GM23338 (cell line): ENCODE measurements around the gene CORO7. TPM values are rescaled to one million over a fixed set of nuclear protein-coding genes. Genes with fewer than 3 reads are reported as not detected.

Source experiments
- ATAC-seq: fragments of 200-7000 bp; cut with Tn5 transposase; 3 replicates; pipeline ENCODE4 v1.9.1; 2020
- DNase-seq: peaks from one replicate; pipeline ENCODE4 v3.0.0-alpha.2; 2015; ENCODE audit warnings: low spot score
- H2AFZ ChIP-seq: fragments of 200-600 bp; sonication (generic); 2 replicates; pipeline ENCODE4 v1.8.0; 2016; ENCODE audit warnings: antibody characterized with exemption, mild to moderate bottlenecking, moderate library complexity
- H3F3A ChIP-seq: fragments of 200-600 bp; sonication (generic); replicated peaks from 2 replicates; pipeline ENCODE4 v1.8.0; 2017; ENCODE audit warnings: antibody characterized with exemption, mixed run types, low read depth
- H3K27ac ChIP-seq: fragments of 200-600 bp; sonication (generic); 2 replicates; pipeline ENCODE4 v1.6.1; 2016; ENCODE audit warnings: low read depth
- H3K27me3 ChIP-seq: fragments of 200-600 bp; sonication (generic); 2 replicates; pipeline ENCODE4 v1.8.0; 2016; ENCODE audit warnings: mild to moderate bottlenecking, mixed run types, moderate library complexity; ENCODE audit not compliant: insufficient read depth
- H3K36me3 ChIP-seq: fragments of 200-600 bp; sonication (generic); 2 replicates; pipeline ENCODE4 v1.8.0; 2016; ENCODE audit warnings: mild to moderate bottlenecking; ENCODE audit not compliant: insufficient read depth
- H3K4me1 ChIP-seq: fragments of 200-600 bp; sonication (generic); 2 replicates; pipeline ENCODE4 v1.8.0; 2016; ENCODE audit warnings: mild to moderate bottlenecking, moderate library complexity; ENCODE audit not compliant: insufficient read depth
- H3K4me2 ChIP-seq: fragments of 200-600 bp; sonication (generic); 2 replicates; pipeline ENCODE4 v1.7.1; 2017; ENCODE audit warnings: mixed run types
- H3K4me3 ChIP-seq: fragments of 200-600 bp; sonication (generic); 2 replicates; pipeline ENCODE4 v1.6.1; 2016; ENCODE audit warnings: mixed run types
- H3K79me2 ChIP-seq: fragments of 200-600 bp; sonication (generic); replicated peaks from 2 replicates; pipeline ENCODE4 v1.8.0; 2017; ENCODE audit warnings: mild to moderate bottlenecking; ENCODE audit not compliant: insufficient read depth
- H3K9me2 ChIP-seq: fragments of 200-600 bp; sonication (generic); 2 replicates; pipeline ENCODE4 v1.8.0; 2017; ENCODE audit not compliant: insufficient read depth
- H4K20me1 ChIP-seq: fragments of 200-600 bp; sonication (generic); replicated peaks from 2 replicates; pipeline ENCODE4 v1.8.0; 2017; ENCODE audit warnings: mild to moderate bottlenecking; ENCODE audit not compliant: insufficient read depth
- H3K27ac Mint-ChIP-seq: 2 replicates; pipeline ENCODE4 v1.8.0; 2020; ENCODE audit warnings: inconsistent platforms, mild to moderate bottlenecking, moderate library complexity, mixed read lengths
- H3K27me3 Mint-ChIP-seq: 3 replicates; pipeline ENCODE4 v1.8.0; 2022; ENCODE audit warnings: low read depth, mild to moderate bottlenecking, moderate library complexity, mixed read lengths, inconsistent platforms; ENCODE audit not compliant: insufficient read depth, poor library complexity
- H3K36me3 Mint-ChIP-seq: 3 replicates; pipeline ENCODE4 v1.8.0; 2021; ENCODE audit warnings: low read depth, mild to moderate bottlenecking, inconsistent platforms, moderate library complexity, mixed read lengths
- H3K4me1 Mint-ChIP-seq: 3 replicates; pipeline ENCODE4 v1.8.0; 2020; ENCODE audit warnings: mild to moderate bottlenecking, inconsistent platforms, mixed read lengths
- H3K4me3 Mint-ChIP-seq: 3 replicates; pipeline ENCODE4 v1.8.0; 2021; ENCODE audit warnings: moderate library complexity, mild to moderate bottlenecking, inconsistent platforms, mixed read lengths
- H3K9me3 Mint-ChIP-seq: 3 replicates; pipeline ENCODE4 v1.8.0; 2020; ENCODE audit warnings: moderate library complexity, mild to moderate bottlenecking, inconsistent platforms, mixed read lengths
- CREB1 ChIP-seq: fragments of 250-450 bp; sonication (Bioruptor Pico); IDR thresholded peaks from 2 replicates; pipeline ENCODE4 v1.5.0; 2020; ENCODE audit warnings: low read depth, mild to moderate bottlenecking, moderate library complexity
- EZH2 ChIP-seq: fragments of 200-600 bp; sonication (generic); IDR thresholded peaks from one replicate; pipeline ENCODE4 v1.8.0; 2017; ENCODE audit warnings: antibody characterized with exemption, mild to moderate bottlenecking, low read depth; ENCODE audit not compliant: unreplicated experiment
- EZH2phosphoT487 ChIP-seq: fragments of 200-600 bp; sonication (generic); IDR thresholded peaks from one replicate; pipeline ENCODE4 v1.8.1; 2018; ENCODE audit warnings: antibody characterized with exemption; ENCODE audit not compliant: unreplicated experiment
- JUNB ChIP-seq: IDR thresholded peaks from one replicate; pipeline ENCODE4 v1.6.1; 2016; ENCODE audit warnings: antibody characterized with exemption; ENCODE audit not compliant: unreplicated experiment
- NANOG ChIP-seq: IDR thresholded peaks from 2 replicates; pipeline ENCODE4 v1.6.1; 2016; ENCODE audit warnings: antibody characterized with exemption, borderline replicate concordance
- POLR2AphosphoS5 ChIP-seq: IDR thresholded peaks from 2 replicates; pipeline ENCODE4 v1.6.1; 2016; ENCODE audit warnings: antibody characterized with exemption, low read depth
- STAT1 ChIP-seq: IDR thresholded peaks from one replicate; pipeline ENCODE4 v1.6.1; 2016; ENCODE audit warnings: antibody characterized with exemption; ENCODE audit not compliant: unreplicated experiment
- ZNF114 ChIP-seq: fragments of 250-450 bp; sonication (Bioruptor Pico); IDR thresholded peaks from 2 replicates; pipeline ENCODE4 v1.5.0; 2020; ENCODE audit warnings: mild to moderate bottlenecking, moderate library complexity
- ZNF331 ChIP-seq: fragments of 250-450 bp; sonication (Bioruptor Pico); IDR thresholded peaks from 2 replicates; pipeline ENCODE4 v1.5.0; 2020; ENCODE audit warnings: low read depth, mild to moderate bottlenecking, moderate library complexity
- polyA plus RNA-seq: library from polyadenylated mRNA; unstranded; fragments of >200 nt; fragmentation: Nextera tagmentation; extraction: Ambion mirVana; gene quantifications from 2 replicates; pipeline ENCODE4 v1.2.1, GENCODE V29; 2016
- total RNA-seq: library from RNA; depleted of rRNA; stranded (reverse); fragments of >200 nt; shearing (Covaris generic); gene quantifications from 2 replicates; pipeline ENCODE4 v1.2.3, GENCODE V29; 2014
- TF ChIP-seq, protein P1 (sequence below), 2 experiments: fragments of 200-600 bp in 1 of 2; sonication (generic) in 1 of 2; conservative IDR thresholded peaks; 2 replicates each; pipeline versions ENCODE4 v1.5.1 to v1.6.1; 2016 to 2017; ENCODE audit warnings: antibody characterized with exemption in 2 of 2, low read depth in 2 of 2, mild to moderate bottlenecking in 2 of 2, moderate library complexity in 1 of 2
- TF ChIP-seq, protein P2 (sequence below): IDR thresholded peaks from one replicate; pipeline ENCODE4 v1.6.1; 2018; ENCODE audit warnings: antibody characterized with exemption; ENCODE audit not compliant: unreplicated experiment
- TF ChIP-seq, protein P3 (sequence below): fragments of 250-450 bp; sonication (Bioruptor Pico); IDR thresholded peaks from 2 replicates; pipeline ENCODE4 v1.5.0; 2020; ENCODE audit warnings: mild to moderate bottlenecking, moderate library complexity
- TF ChIP-seq, protein P4 (sequence below): IDR thresholded peaks from 2 replicates; pipeline ENCODE4 v1.6.1; 2016; ENCODE audit warnings: antibody characterized with exemption

Gene CORO7
- total and polyA plus RNA-seq, 2 experiments from 2014 or later = 14.2 to 46.4 TPM

DNA sequence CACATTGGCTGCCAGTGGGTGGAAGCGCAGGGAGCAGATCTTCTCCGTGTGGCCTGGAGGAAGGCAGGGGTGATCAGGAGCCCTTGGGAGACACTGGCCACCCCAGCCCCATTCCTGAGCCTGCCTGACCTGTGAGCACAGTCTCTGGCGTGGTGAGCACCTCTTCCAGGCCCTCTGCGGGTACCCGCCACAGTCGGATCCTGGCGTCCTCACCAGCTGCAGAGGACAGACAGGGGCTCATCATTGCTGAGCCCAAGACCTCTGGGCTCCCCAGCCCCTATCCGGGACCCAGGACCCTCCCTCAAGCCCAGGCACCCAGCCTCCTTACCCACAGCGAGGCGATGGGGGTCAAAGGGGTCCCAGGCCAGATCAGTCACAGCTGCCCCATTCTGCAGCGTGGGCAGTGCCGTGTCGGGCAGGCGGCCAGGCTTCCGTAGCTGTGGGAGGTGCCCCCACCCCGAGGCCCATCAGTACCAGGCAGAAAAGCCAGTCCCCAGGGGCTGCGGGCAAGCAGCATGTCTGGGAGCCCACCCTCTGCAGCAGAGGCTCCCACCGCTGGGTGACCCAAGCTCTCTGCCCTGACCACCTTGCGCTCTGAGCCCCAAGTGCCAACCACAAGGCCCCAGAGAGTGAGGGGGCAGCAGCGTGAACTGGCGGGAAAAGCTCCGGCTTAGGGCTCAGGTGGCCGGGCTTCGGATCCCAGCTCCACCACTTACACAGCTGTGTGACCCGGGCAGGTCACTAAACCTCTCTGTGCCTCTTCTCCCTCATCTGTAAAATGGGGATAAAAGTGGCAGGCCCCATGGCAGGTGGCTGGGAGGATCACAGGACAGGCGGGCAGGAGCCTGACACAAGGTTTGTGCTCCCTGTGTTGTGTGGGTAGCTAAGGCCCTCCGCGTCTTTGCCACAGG is 55.1 kb downstream of the CORO7 start:
- no peak overlapping the region for H2AFZ ChIP-seq
- H3K4me3 ChIP-seq = no peak overlapping the region
- H4K20me1 ChIP-seq = no peaks in the 10 kb centered on the region
- Mint-ChIP-seq H3K36me3 (no peaks in the 10 kb centered on the region), H3K27me3 (peaks cover 6% of the 10 kb centered on the region), H3K9me3 (no peaks in the 10 kb centered on the region), H3K4me1 (no peaks in the 10 kb centered on the region; the same call in 1 of the 3 replicates), H3K27ac (no peak overlapping the region), H3K4me3 (no peak overlapping the region)
- TF ChIP-seq, protein P1, sequence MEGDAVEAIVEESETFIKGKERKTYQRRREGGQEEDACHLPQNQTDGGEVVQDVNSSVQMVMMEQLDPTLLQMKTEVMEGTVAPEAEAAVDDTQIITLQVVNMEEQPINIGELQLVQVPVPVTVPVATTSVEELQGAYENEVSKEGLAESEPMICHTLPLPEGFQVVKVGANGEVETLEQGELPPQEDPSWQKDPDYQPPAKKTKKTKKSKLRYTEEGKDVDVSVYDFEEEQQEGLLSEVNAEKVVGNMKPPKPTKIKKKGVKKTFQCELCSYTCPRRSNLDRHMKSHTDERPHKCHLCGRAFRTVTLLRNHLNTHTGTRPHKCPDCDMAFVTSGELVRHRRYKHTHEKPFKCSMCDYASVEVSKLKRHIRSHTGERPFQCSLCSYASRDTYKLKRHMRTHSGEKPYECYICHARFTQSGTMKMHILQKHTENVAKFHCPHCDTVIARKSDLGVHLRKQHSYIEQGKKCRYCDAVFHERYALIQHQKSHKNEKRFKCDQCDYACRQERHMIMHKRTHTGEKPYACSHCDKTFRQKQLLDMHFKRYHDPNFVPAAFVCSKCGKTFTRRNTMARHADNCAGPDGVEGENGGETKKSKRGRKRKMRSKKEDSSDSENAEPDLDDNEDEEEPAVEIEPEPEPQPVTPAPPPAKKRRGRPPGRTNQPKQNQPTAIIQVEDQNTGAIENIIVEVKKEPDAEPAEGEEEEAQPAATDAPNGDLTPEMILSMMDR (conservative IDR thresholded peaks at IDR 0.05; ENCODE audit: low read depth in 2 of 2) = no peak
- no peak for TF ChIP-seq NANOG
- no peak for TF ChIP-seq EZH2phosphoT487
- TF ChIP-seq, protein P2, sequence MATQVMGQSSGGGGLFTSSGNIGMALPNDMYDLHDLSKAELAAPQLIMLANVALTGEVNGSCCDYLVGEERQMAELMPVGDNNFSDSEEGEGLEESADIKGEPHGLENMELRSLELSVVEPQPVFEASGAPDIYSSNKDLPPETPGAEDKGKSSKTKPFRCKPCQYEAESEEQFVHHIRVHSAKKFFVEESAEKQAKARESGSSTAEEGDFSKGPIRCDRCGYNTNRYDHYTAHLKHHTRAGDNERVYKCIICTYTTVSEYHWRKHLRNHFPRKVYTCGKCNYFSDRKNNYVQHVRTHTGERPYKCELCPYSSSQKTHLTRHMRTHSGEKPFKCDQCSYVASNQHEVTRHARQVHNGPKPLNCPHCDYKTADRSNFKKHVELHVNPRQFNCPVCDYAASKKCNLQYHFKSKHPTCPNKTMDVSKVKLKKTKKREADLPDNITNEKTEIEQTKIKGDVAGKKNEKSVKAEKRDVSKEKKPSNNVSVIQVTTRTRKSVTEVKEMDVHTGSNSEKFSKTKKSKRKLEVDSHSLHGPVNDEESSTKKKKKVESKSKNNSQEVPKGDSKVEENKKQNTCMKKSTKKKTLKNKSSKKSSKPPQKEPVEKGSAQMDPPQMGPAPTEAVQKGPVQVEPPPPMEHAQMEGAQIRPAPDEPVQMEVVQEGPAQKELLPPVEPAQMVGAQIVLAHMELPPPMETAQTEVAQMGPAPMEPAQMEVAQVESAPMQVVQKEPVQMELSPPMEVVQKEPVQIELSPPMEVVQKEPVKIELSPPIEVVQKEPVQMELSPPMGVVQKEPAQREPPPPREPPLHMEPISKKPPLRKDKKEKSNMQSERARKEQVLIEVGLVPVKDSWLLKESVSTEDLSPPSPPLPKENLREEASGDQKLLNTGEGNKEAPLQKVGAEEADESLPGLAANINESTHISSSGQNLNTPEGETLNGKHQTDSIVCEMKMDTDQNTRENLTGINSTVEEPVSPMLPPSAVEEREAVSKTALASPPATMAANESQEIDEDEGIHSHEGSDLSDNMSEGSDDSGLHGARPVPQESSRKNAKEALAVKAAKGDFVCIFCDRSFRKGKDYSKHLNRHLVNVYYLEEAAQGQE = no peak
- no peak for TF ChIP-seq STAT1
- TF ChIP-seq CREB1 = no peak
- TF ChIP-seq ZNF114 = no peak
- TF ChIP-seq JUNB = no peak
- TF ChIP-seq, protein P3, sequence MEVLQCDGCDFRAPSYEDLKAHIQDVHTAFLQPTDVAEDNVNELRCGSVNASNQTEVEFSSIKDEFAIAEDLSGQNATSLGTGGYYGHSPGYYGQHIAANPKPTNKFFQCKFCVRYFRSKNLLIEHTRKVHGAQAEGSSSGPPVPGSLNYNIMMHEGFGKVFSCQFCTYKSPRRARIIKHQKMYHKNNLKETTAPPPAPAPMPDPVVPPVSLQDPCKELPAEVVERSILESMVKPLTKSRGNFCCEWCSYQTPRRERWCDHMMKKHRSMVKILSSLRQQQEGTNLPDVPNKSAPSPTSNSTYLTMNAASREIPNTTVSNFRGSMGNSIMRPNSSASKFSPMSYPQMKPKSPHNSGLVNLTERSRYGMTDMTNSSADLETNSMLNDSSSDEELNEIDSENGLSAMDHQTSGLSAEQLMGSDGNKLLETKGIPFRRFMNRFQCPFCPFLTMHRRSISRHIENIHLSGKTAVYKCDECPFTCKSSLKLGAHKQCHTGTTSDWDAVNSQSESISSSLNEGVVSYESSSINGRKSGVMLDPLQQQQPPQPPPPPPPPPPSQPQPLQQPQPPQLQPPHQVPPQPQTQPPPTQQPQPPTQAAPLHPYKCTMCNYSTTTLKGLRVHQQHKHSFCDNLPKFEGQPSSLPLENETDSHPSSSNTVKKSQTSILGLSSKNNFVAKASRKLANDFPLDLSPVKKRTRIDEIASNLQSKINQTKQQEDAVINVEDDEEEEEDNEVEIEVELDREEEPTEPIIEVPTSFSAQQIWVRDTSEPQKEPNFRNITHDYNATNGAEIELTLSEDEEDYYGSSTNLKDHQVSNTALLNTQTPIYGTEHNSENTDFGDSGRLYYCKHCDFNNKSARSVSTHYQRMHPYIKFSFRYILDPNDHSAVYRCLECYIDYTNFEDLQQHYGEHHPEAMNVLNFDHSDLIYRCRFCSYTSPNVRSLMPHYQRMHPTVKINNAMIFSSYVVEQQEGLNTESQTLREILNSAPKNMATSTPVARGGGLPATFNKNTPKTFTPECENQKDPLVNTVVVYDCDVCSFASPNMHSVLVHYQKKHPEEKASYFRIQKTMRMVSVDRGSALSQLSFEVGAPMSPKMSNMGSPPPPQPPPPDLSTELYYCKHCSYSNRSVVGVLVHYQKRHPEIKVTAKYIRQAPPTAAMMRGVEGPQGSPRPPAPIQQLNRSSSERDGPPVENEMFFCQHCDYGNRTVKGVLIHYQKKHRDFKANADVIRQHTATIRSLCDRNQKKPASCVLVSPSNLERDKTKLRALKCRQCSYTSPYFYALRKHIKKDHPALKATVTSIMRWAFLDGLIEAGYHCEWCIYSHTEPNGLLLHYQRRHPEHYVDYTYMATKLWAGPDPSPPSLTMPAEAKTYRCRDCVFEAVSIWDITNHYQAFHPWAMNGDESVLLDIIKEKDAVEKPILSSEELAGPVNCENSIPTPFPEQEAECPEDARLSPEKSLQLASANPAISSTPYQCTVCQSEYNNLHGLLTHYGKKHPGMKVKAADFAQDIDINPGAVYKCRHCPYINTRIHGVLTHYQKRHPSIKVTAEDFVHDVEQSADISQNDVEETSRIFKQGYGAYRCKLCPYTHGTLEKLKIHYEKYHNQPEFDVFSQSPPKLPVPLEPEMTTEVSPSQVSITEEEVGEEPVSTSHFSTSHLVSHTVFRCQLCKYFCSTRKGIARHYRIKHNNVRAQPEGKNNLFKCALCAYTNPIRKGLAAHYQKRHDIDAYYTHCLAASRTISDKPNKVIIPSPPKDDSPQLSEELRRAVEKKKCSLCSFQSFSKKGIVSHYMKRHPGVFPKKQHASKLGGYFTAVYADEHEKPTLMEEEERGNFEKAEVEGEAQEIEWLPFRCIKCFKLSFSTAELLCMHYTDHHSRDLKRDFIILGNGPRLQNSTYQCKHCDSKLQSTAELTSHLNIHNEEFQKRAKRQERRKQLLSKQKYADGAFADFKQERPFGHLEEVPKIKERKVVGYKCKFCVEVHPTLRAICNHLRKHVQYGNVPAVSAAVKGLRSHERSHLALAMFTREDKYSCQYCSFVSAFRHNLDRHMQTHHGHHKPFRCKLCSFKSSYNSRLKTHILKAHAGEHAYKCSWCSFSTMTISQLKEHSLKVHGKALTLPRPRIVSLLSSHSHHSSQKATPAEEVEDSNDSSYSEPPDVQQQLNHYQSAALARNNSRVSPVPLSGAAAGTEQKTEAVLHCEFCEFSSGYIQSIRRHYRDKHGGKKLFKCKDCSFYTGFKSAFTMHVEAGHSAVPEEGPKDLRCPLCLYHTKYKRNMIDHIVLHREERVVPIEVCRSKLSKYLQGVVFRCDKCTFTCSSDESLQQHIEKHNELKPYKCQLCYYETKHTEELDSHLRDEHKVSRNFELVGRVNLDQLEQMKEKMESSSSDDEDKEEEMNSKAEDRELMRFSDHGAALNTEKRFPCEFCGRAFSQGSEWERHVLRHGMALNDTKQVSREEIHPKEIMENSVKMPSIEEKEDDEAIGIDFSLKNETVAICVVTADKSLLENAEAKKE = no peak
- TF ChIP-seq, protein P4, sequence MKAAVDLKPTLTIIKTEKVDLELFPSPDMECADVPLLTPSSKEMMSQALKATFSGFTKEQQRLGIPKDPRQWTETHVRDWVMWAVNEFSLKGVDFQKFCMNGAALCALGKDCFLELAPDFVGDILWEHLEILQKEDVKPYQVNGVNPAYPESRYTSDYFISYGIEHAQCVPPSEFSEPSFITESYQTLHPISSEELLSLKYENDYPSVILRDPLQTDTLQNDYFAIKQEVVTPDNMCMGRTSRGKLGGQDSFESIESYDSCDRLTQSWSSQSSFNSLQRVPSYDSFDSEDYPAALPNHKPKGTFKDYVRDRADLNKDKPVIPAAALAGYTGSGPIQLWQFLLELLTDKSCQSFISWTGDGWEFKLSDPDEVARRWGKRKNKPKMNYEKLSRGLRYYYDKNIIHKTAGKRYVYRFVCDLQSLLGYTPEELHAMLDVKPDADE = no peak
- TF ChIP-seq ZNF331 (CRISPR knock-in tag) = no peak
- TF ChIP-seq EZH2 = no peak
- TF ChIP-seq POLR2AphosphoS5 = no peak
- H3F3A ChIP-seq = 0 out of 2 replicates have a peak, but pooled peaks cover 4% of the 10 kb centered on the region
- DNase-seq = no peak
- no peaks in the 10 kb centered on the region for H3K79me2 ChIP-seq
- H3K27me3 ChIP-seq = no peaks in the 10 kb centered on the region
- ATAC-seq = no peak
- H3K27ac ChIP-seq = no peak overlapping the region
- no peaks in the 10 kb centered on the region for H3K9me2 ChIP-seq
- H3K4me1 ChIP-seq = no peaks in the 10 kb centered on the region
- H3K36me3 ChIP-seq = no peaks in the 10 kb centered on the region
- no peak overlapping the region for H3K4me2 ChIP-seq
